ENCODE measurements around the gene SEPTIN11.

Gene SEPTIN11

DNA sequence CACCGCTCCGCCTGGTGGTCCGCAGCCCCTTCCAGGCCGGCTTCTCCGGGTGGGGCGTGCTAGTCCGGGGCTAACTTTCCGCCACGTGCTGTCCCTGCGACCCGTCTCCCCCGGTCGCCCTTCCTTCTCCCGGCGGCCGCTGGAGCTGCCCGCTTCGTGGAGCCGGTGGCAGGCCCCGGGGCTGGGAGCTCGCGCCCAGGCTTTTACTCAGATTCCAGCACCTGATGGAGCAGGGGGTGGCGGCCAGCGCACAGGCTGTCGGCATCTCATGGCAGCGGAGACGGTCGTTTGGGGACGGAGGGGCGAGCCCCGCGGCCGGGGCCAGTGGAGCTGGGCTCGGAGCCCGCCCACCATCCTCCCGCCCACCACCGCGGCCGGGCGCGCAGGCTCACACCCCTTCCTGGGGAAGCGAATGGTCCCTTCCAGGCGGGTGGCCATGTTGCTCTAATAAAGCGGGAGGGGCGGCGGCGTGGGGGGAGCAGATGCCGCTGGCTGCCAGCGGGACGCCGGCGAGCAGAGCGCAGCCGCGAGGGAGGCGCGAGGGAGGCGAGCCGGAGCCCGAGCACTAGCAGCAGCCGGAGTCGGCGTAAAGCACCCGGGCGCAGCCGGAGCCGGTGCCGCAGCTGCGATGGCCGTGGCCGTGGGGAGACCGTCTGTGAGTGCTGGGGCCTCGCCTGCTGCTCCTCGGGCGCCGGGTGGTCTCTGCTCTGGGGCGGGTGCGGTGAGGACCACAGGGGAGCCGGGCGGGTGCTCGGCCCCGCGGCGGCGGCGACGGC lies at the start of gene SEPTIN11:
SEPTIN11 (plus strand) TSS at position 477 of the 776 bp plus-strand sequence; CDS start at position 629, 152 bp downstream.
- Histone ChIP-seq H3K4me1 (ENCODE audit: control insufficient read depth, insufficient read depth, low read length) (peaks cover 7% of the 10 kb centered on the region), H3K9ac (ENCODE audit: low read length) (peak within 1 kb of the TSS; percentile 59), H3K4me3 (ENCODE audit: low read length) (peak within 1 kb of the TSS; percentile 94), H3K36me3 (ENCODE audit: control insufficient read depth, insufficient read depth, low read length) (no peaks in the 10 kb centered on the region), H3K27me3 (ENCODE audit: control insufficient read depth, insufficient read depth, low read length) (no peaks in the 10 kb centered on the region), H3K27ac (ENCODE audit: low read depth, low read length) (peak within 1 kb of the TSS; percentile 88)

DNA sequence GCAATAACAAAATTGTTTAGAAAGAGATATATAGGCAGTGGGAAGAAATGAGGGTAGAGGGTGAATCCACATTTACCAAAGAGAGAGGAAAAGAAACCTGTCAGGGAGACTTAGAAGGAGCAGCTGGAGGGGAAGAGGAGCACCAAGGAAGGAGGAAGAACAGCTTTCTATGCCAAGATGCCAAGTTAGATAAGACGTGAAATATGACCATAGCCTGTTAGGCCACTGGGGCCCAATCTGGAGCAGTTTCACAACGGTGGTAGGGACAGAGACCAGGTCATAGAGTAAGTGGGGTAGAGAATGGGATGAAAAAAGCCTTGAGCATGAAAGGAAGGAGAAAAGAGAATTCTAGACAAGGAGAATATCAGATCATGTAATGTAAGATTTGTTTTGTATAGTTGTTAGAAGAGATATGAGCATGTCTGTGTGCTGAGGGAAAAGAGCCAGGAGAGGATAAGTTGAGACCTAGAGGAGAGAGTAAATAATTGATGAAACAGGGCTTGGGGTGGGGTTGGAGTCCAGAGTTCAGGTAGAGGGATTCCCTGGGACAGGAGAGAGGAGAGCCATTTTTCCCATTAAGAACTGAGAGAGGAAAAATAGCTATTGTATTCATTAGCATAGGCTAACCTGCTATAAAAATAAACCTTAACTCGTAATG lies 47.2 kb upstream of the SEPTIN11 start:
- Histone ChIP-seq H3K4me1 (ENCODE audit: control insufficient read depth, insufficient read depth, low read length) (no peaks in the 10 kb centered on the region), H3K9ac (ENCODE audit: low read length) (no peak overlapping the region), H3K36me3 (ENCODE audit: control insufficient read depth, insufficient read depth, low read length) (no peaks in the 10 kb centered on the region), H3K27ac (ENCODE audit: low read depth, low read length) (no peak overlapping the region), H3K27me3 (ENCODE audit: control insufficient read depth, insufficient read depth, low read length) (peaks cover 3% of the 10 kb centered on the region), H3K4me3 (ENCODE audit: low read length) (no peak overlapping the region)

DNA sequence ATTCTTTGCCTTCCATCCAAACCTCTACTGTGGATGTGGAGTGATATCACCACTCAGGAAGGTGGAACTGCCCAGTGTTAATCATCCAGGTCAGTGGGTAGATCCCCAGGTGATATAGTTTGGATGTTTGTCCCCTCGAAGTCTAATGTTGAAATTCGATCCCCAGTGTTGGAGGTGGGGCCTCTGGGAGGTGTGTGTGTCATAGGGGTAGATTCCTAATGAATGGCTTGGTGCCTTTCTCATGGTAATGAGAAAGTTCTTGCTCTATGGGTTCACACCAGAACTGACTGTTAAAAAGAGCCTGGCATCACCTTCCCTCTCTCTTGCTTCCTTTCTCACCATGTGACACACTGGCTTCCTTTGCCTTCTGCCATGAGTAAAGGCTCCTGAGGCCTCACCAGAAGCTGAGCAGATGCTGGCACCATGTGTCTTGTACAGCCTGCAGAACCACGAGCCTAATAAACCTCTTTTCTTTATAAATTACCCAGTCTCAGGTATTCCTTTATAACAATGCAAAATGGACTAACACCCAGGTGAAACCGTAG lies 44.8 kb upstream of the SEPTIN11 start:
- no peak overlapping the region for H3K9ac ChIP-seq (ENCODE audit: low read length)
- no peaks in the 10 kb centered on the region for H3K27me3 ChIP-seq (ENCODE audit: control insufficient read depth, insufficient read depth, low read length)
- no peak overlapping the region for H3K4me3 ChIP-seq (ENCODE audit: low read length)
- no peaks in the 10 kb centered on the region for H3K36me3 ChIP-seq (ENCODE audit: control insufficient read depth, insufficient read depth, low read length)
- no peak overlapping the region for H3K27ac ChIP-seq (ENCODE audit: low read depth, low read length)
- H3K4me1 ChIP-seq (ENCODE audit: control insufficient read depth, insufficient read depth, low read length): no peaks in the 10 kb centered on the region

DNA sequence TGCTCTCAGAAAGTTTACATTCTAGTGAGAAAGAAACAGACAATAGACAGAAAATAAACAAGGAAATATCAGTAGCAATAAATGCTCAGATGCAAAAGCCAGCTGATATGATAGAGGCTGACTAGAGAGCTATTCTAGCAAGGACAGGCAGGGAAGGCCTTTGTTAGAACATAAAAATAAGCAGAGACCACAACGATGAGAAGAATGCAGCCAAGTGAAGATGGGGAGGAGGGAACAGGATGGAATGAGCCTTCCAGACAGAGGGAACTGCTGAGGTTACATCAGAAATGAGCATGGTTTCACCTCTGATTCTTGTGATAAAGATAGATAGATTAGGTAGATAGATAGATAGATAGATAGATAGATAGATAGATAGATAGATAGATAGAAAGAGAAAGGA lies 44.0 kb upstream of the SEPTIN11 start:
- no peak overlapping the region for H3K4me3 ChIP-seq (ENCODE audit: low read length)
- no peak overlapping the region for H3K9ac ChIP-seq (ENCODE audit: low read length)
- no peak overlapping the region for H3K27ac ChIP-seq (ENCODE audit: low read depth, low read length)
- no peaks in the 10 kb centered on the region for H3K36me3 ChIP-seq (ENCODE audit: control insufficient read depth, insufficient read depth, low read length)
- no peaks in the 10 kb centered on the region for H3K27me3 ChIP-seq (ENCODE audit: control insufficient read depth, insufficient read depth, low read length)
- no peaks in the 10 kb centered on the region for H3K4me1 ChIP-seq (ENCODE audit: control insufficient read depth, insufficient read depth, low read length)

DNA sequence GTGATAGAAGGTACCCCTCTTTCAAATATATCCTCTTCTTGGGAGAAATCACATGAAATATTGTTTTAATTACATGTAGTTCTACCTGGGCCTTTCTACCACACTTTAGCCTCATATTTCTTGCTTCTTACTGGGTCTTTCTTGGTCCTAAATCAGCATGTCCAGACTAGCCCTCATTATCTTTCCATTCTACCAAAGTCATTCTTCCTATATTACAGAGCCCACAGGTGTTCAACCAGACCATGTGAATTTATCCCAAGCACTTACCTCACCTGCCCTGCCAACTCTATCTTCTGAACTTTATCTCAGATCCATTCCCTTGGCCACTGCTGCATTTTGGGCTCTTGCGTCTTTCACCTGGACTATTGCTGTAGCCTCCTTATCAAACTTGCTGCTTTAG lies 39.8 kb upstream of the SEPTIN11 start:
- Histone ChIP-seq H3K4me1 (ENCODE audit: control insufficient read depth, insufficient read depth, low read length) (no peaks in the 10 kb centered on the region), H3K36me3 (ENCODE audit: control insufficient read depth, insufficient read depth, low read length) (no peaks in the 10 kb centered on the region), H3K27me3 (ENCODE audit: control insufficient read depth, insufficient read depth, low read length) (no peaks in the 10 kb centered on the region), H3K4me3 (ENCODE audit: low read length) (no peak overlapping the region), H3K27ac (ENCODE audit: low read depth, low read length) (no peak overlapping the region), H3K9ac (ENCODE audit: low read length) (no peak overlapping the region)

DNA sequence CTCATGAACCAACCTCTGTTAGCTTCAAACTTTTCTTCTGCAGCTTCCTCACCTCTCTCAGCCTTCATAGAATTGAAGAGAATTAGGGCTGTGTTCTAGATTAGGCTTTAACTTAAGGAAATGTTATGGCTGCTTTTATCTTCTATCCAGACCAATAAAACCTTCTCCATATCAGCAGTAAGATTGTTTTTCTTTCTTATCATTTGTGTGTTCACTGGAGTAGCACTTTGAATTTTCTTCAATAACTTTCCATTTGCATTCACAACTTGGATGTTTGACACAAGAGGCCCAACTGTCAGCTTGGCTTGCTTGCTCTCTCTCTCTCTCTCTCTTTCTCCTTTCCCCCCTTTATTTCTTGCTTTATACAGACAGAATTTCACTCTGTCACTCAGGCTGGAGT lies 28.8 kb upstream of the SEPTIN11 start:
- no peak overlapping the region for H3K27ac ChIP-seq (ENCODE audit: low read depth, low read length)
- no peak overlapping the region for H3K9ac ChIP-seq (ENCODE audit: low read length)
- no peaks in the 10 kb centered on the region for H3K4me1 ChIP-seq (ENCODE audit: control insufficient read depth, insufficient read depth, low read length)
- H3K4me3 ChIP-seq (ENCODE audit: low read length): no peak overlapping the region
- no peaks in the 10 kb centered on the region for H3K27me3 ChIP-seq (ENCODE audit: control insufficient read depth, insufficient read depth, low read length)
- H3K36me3 ChIP-seq (ENCODE audit: control insufficient read depth, insufficient read depth, low read length): no peaks in the 10 kb centered on the region

DNA sequence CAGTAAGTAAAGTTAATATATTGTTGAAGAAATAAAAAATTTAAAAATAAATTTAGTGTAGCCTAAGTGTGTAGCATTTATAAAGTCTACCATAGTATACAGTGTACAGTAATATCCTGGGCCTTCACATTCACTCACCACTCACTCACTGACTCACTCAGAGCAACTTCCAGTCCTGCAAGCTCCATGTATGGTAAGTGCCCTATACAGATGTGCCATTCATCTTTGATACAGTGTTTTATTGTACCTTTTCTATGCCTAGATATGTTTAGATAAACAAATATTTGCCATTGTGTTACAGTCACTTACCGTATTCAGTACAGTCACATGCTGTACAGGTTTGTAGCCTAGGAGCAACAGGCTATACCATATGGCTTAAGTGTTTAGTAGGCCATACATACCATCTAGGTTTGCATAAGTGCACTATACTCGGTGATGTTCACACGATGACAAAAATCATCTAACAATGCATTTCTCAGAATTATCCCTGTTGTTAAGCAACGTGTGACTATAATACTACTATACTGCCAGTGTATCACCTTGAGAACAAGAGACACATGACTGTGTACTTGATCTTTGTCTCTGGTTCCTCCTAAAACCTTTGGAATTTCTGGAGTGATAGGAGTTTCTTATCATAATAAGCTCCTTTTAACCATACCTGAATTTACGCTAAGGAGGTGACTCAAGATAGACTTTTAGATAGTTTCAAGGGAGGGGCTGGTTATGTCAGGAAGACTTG lies 25.8 kb upstream of the SEPTIN11 start:
- Histone ChIP-seq H3K27me3 (ENCODE audit: control insufficient read depth, insufficient read depth, low read length) (no peaks in the 10 kb centered on the region), H3K27ac (ENCODE audit: low read depth, low read length) (no peak overlapping the region), H3K36me3 (ENCODE audit: control insufficient read depth, insufficient read depth, low read length) (no peaks in the 10 kb centered on the region), H3K4me3 (ENCODE audit: low read length) (no peak overlapping the region), H3K4me1 (ENCODE audit: control insufficient read depth, insufficient read depth, low read length) (no peaks in the 10 kb centered on the region), H3K9ac (ENCODE audit: low read length) (no peak overlapping the region)

DNA sequence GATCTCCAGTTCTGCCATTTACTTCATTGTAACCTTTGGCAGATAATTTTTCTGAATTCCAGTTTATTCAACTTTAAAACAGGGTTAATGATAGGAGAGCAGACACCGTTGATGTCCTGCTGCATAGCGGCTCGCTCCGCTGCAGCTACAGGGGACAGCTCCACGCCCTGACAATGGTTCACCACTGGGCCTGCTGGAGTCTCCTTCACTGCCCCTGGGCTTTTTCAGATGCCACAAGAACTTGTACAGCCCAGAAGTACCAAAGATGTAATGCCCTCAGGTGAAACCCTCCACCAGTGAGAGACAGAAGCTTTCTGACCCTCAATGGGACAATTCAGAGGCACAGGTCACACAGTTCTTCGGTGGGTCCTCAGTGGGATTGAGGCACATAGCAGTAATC lies 22.7 kb upstream of the SEPTIN11 start:
- Histone ChIP-seq H3K4me1 (ENCODE audit: control insufficient read depth, insufficient read depth, low read length) (no peaks in the 10 kb centered on the region), H3K36me3 (ENCODE audit: control insufficient read depth, insufficient read depth, low read length) (no peaks in the 10 kb centered on the region), H3K4me3 (ENCODE audit: low read length) (no peak overlapping the region), H3K27ac (ENCODE audit: low read depth, low read length) (no peak overlapping the region), H3K27me3 (ENCODE audit: control insufficient read depth, insufficient read depth, low read length) (no peaks in the 10 kb centered on the region), H3K9ac (ENCODE audit: low read length) (no peak overlapping the region)

DNA sequence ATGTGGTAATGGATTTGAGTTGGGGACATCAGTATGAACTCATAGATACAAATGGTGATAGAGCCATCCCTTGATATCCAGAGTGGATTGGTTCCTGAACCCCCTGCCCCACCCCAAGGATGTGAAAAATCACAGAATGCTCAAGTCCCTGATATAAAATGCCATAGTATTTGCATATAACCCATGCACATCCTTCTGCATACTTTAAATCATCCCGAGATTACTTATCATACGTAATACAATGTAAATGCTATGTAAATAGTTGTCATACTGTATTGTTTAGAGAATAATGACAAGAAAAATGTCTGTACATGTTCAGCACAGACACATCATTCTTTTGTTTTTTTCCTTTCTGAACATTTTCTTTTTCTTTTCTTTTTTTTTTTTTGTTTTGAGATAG lies 18.9 kb upstream of the SEPTIN11 start:
- Histone ChIP-seq H3K27ac (ENCODE audit: low read depth, low read length) (no peak overlapping the region), H3K36me3 (ENCODE audit: control insufficient read depth, insufficient read depth, low read length) (no peaks in the 10 kb centered on the region), H3K4me3 (ENCODE audit: low read length) (no peak overlapping the region), H3K27me3 (ENCODE audit: control insufficient read depth, insufficient read depth, low read length) (no peaks in the 10 kb centered on the region), H3K9ac (ENCODE audit: low read length) (no peak overlapping the region), H3K4me1 (ENCODE audit: control insufficient read depth, insufficient read depth, low read length) (no peaks in the 10 kb centered on the region)

DNA sequence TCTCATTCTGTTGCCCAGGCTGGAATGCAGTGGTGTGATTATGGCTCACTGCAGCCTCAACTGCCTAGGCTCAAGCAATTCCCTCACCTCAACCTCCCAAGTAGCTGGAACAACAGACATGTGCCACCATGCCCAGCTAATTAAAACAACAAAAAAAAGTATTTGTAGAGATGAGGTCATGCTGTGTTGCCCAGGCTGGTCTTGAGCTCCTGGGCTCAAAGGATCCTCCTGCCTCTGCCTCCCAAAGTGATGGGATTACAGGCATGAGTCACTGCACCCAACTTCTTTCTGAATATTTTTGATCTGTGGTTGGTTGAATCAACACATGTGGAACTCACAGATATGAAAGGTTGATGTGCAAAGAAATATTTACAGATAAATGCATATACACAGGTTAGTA lies 18.5 kb upstream of the SEPTIN11 start:
- Histone ChIP-seq H3K9ac (ENCODE audit: low read length) (no peak overlapping the region), H3K36me3 (ENCODE audit: control insufficient read depth, insufficient read depth, low read length) (no peaks in the 10 kb centered on the region), H3K4me3 (ENCODE audit: low read length) (no peak overlapping the region), H3K27me3 (ENCODE audit: control insufficient read depth, insufficient read depth, low read length) (no peaks in the 10 kb centered on the region), H3K4me1 (ENCODE audit: control insufficient read depth, insufficient read depth, low read length) (no peaks in the 10 kb centered on the region), H3K27ac (ENCODE audit: low read depth, low read length) (no peak overlapping the region)

DNA sequence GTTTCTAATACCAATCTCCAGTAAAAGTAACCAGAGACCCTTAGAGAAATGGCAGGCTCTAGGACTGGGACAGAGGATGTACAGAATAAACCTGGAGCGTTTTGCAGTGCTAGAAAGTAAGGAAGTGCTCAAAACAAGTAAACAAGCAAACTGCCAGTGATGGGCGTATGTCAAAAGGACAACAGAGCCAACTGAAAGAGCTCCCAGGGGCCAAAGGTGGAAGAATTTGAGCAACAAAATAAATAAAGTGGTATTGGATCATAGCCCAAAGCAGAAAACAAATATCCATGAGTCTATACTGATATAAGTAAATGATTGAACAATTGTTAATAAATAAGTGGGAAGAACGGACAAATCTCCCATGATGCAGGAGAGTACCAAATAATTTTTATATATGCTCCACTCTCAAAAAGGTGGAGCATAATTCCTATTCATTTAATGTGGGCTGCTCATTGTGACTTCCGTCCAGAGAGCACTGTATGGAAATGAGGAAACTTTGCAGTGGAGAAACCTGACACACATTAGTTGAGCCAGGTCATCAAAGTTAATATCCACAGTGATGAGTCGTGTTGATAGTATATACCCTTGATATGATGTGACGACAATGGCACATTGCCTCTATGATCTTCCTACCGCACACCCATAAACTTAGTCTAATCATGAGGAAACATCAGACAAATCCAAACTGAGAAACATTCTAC lies 17.8 kb upstream of the SEPTIN11 start:
- Histone ChIP-seq H3K4me3 (ENCODE audit: low read length) (no peak overlapping the region), H3K9ac (ENCODE audit: low read length) (no peak overlapping the region), H3K36me3 (ENCODE audit: control insufficient read depth, insufficient read depth, low read length) (no peaks in the 10 kb centered on the region), H3K27ac (ENCODE audit: low read depth, low read length) (no peak overlapping the region), H3K4me1 (ENCODE audit: control insufficient read depth, insufficient read depth, low read length) (no peaks in the 10 kb centered on the region), H3K27me3 (ENCODE audit: control insufficient read depth, insufficient read depth, low read length) (no peaks in the 10 kb centered on the region)

DNA sequence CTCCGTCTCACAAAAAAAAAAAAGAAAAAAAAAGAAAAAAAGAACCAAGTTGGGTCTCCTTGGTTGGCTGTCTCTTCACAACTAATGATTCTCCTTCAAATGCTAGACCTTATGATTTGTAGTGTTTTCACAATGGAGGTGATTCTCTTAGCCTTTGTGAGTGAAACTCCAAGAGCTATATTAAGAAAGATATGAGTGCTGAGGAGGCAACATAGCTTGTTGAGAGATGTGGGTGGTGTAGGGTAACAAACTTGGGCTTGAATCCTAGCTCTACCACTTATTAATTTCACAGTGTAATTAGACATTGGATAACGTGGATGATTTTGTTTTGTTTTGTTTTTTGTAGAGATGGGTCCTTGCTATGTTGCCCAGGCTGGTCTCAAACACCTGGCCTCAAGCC lies 10.4 kb upstream of the SEPTIN11 start:
- no peaks in the 10 kb centered on the region for H3K4me1 ChIP-seq (ENCODE audit: control insufficient read depth, insufficient read depth, low read length)
- no peak overlapping the region for H3K9ac ChIP-seq (ENCODE audit: low read length)
- no peak overlapping the region for H3K4me3 ChIP-seq (ENCODE audit: low read length)
- no peaks in the 10 kb centered on the region for H3K27me3 ChIP-seq (ENCODE audit: control insufficient read depth, insufficient read depth, low read length)
- no peak overlapping the region for H3K27ac ChIP-seq (ENCODE audit: low read depth, low read length)
- no peaks in the 10 kb centered on the region for H3K36me3 ChIP-seq (ENCODE audit: control insufficient read depth, insufficient read depth, low read length)
